SK-N-SH (cell line): ENCODE data around the gene DIS3L2.

Source experiments
- JUND ChIP-seq: IDR thresholded peaks from 2 replicates; pipeline ENCODE4 v1.4.0; 2012
- POLR2AphosphoS5 ChIP-seq: IDR thresholded peaks from 2 replicates; pipeline ENCODE4 v1.6.1; 2012; ENCODE audit warnings: low read depth, low read length
- SMC3 ChIP-seq: IDR thresholded peaks from 2 replicates; pipeline ENCODE4 v1.6.1; 2012; ENCODE audit warnings: low read depth, low read length, improper control_type of control experiment
- TF ChIP-seq, protein P1 (sequence below): fragments of 200-600 bp; sonication (generic); IDR thresholded peaks from 2 replicates; pipeline ENCODE4 v1.6.1; 2017; ENCODE audit warnings: antibody characterized with exemption, mild to moderate bottlenecking, moderate library complexity
- TF ChIP-seq, protein P2 (sequence below): IDR thresholded peaks from 2 replicates; pipeline ENCODE4 v1.4.0; 2012; ENCODE audit warnings: low read depth, borderline replicate concordance

DNA sequence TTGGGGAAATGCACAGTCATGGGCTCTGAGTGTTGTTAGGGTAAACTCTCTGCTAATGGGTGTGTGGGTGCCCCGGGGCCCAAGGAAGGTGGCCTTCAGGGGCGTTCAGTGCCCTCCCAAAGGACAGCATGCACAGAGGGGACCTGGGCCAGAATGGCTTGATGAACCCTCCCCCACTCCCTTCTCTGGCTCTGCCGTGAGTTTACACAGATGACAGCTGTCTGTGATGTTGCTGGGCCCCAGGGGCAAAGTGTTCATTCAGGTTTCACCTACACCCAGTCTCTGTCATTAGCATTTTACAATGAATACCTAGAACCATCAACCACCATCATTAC, 38.5 kb upstream of the DIS3L2 start:
- no peak for TF ChIP-seq POLR2AphosphoS5
- TF ChIP-seq, protein P1, sequence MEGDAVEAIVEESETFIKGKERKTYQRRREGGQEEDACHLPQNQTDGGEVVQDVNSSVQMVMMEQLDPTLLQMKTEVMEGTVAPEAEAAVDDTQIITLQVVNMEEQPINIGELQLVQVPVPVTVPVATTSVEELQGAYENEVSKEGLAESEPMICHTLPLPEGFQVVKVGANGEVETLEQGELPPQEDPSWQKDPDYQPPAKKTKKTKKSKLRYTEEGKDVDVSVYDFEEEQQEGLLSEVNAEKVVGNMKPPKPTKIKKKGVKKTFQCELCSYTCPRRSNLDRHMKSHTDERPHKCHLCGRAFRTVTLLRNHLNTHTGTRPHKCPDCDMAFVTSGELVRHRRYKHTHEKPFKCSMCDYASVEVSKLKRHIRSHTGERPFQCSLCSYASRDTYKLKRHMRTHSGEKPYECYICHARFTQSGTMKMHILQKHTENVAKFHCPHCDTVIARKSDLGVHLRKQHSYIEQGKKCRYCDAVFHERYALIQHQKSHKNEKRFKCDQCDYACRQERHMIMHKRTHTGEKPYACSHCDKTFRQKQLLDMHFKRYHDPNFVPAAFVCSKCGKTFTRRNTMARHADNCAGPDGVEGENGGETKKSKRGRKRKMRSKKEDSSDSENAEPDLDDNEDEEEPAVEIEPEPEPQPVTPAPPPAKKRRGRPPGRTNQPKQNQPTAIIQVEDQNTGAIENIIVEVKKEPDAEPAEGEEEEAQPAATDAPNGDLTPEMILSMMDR, result no peak
- TF ChIP-seq, protein P2, sequence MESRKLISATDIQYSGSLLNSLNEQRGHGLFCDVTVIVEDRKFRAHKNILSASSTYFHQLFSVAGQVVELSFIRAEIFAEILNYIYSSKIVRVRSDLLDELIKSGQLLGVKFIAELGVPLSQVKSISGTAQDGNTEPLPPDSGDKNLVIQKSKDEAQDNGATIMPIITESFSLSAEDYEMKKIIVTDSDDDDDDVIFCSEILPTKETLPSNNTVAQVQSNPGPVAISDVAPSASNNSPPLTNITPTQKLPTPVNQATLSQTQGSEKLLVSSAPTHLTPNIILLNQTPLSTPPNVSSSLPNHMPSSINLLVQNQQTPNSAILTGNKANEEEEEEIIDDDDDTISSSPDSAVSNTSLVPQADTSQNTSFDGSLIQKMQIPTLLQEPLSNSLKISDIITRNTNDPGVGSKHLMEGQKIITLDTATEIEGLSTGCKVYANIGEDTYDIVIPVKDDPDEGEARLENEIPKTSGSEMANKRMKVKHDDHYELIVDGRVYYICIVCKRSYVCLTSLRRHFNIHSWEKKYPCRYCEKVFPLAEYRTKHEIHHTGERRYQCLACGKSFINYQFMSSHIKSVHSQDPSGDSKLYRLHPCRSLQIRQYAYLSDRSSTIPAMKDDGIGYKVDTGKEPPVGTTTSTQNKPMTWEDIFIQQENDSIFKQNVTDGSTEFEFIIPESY, result no peak
- TF ChIP-seq JUND, result no peak
- no peak for TF ChIP-seq SMC3
